GM18870 (cell line): Measurements from ENCODE around the gene SCUBE2.

ENCODE experiments used
- ATAC-seq: cut with Tn5 transposase; IDR thresholded peaks from one replicate; pipeline ENCODE4 v1.9.1; 2021; ENCODE audit warnings: moderate library complexity; ENCODE audit not compliant: unreplicated experiment

Gene SCUBE2

GRCh38 chr11:9076046-9076445, 15.4 kb downstream of the SCUBE2 start:
- ATAC-seq, result no peak

GRCh38 chr11:9075556-9075955, 15.8 kb downstream of the SCUBE2 start:
- ATAC-seq, result no peak

DNA sequence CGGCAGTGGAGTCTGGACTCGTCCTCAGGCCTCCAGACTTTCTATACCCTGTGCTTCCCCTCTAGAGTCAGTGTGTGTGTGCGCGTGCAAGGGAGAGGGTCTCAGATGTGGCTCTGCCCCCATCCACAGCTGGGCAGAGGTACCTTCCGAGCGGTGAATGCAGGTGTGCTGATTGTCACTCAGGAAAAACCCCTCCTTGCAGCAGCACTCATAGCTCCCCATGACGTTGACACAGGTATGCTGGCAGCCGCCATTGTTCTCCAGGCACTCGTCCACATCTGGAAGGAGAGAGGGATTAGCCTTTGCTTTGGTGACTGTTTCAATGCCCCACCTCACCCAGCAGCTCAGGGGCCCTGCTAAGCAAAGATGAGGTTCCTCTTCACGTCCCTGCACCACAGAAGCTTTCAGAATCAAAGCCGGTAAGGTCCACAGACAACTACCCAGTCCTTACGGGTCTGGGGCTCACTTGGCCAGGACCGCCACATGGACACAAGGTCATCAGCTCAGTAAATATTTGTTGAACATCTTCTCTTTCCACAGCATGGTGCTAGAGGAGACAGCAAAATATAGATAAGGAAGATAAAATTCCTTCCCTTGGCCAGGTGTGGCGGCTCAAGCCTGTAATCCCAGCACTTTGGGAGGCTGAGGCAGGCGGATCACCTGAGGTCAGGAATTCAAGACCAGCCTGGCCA, 16.9 kb downstream of the SCUBE2 start:
- ATAC-seq, result no peak

DNA sequence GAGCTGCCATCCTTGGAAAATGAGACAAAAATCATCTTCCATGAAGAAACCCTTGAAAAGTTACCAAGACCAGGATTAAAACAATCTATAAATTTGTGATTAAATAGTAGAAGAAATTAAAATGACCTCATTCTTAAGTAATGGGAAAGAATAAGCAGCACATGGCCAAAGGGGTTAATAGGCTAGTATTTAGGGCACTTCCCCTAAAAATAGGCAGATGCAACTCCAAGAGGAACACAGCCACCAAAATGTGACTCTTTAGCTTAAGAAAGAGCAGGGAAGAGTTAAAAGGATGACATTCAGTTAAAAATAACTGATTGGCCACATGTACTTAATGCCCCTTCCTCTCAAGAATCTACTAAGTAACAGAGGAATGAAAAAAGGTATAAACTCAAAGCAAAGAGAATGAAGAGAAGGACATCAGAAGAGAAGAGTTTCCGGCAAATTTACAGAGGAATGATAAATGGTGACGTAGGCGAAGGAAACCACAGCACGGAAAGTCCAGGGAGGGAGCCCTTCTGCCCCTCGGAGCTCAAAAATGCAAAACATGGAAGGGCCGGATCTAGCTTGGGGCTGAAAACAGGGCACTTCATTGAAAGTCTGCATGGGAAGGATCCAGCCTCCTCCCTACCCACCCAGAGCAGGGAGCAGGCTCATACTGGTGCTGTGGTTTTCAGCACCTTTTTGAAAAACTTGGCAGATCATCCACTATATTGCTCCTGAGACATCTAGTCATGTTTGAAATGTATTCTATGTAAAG, 17.8 kb downstream of the SCUBE2 start:
- ATAC-seq, result no peak

- no peak for ATAC-seq
Measured at GRCh38 chr11:9072626-9073176, 18.7 kb downstream of the SCUBE2 start.

GRCh38 chr11:9071692-9072091, 19.7 kb downstream of the SCUBE2 start:
- ATAC-seq, result no peak

DNA sequence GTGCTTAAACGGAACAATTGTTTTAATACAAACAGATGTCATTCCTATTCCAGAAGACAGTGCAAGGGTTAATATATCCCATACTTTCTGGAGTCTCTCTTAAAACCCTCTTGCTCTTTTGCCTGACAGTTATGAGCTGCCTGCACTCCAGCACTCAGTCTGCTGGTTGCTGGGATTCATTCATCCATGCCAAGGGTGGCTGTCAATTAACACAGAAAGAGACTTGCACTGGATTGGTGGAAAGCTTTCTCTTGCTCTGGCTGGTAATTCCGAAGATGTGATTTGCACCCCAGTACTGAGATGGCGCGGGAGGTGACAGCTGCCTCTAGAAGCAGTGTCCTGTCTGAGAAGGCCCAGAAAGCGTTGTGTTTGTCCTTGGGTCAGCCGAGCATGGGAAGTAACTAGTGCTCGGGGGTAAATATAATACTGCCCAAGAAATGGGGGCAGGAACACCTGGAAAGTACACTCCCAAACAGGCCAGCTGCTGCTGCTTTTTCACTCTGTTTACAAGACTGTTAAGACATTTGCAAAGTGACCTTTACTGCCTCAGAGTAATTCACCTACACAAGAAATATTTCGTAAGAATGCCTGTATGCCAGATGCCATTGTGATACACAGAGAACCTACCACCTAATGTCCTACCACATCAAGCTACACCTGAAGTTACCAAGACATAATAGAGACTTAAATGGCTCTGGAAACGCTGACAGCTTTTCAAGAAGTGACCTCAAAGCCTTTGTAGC, 20.5 kb downstream of the SCUBE2 start:
- no peak for ATAC-seq

DNA sequence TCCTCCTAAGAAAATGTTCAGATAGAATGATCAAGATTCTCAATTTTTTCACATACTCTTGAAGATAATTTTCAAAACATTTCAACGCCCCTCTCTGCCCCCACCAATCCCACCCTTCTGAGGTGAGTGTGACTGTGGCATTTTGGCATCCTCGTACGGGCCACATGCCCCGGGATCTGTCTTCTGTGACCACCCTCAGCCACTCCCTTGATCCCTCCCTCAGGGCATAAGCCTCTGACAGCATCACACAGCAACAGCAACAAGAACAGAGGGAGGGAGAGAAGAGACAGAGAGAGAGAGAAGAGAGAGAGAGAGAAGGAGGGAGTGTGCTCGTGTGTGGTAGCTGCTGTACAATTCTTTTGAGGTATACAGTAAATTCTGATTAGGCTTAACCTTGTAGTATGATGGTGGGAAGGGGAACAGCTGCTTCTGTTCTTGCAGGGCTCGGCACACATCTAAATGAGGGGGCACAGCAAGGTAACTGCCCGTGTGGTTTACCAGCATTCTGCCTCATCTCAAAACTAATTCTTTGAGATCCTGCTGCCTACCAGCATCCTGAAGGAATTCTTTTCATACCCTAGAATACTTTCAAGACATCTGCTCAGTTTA, 21.4 kb downstream of the SCUBE2 start:
- no peak for ATAC-seq

- ATAC-seq, result no peak
Measured at GRCh38 chr11:9069256-9069655, 22.1 kb downstream of the SCUBE2 start.

DNA sequence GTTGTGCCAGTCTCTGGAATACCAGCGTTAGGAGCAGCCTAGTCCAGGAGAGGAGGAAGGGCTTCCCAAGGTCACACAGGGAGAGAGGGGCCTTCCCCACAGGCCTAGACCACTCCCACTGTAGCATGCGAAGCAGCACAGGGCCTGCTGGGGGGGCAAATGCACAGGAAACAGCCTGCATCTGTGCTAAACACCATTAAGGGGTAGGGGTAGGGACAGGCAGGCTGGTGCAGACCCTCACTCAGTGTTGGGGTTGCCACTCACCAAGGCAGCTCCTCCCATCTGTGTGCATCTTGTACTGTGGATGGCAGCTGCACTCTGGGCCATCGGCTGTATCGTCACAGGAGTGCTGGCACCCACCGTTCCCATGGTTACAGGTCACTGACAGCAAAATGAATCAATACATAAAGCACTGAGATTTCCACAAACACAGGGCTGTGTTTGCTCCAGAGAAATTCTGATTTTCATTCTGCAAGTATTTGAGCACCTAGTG, 24.9 kb downstream of the SCUBE2 start:
- no peak for ATAC-seq

- ATAC-seq, result no peak
Measured at GRCh38 chr11:9065607-9066432, 25.6 kb downstream of the SCUBE2 start.

DNA sequence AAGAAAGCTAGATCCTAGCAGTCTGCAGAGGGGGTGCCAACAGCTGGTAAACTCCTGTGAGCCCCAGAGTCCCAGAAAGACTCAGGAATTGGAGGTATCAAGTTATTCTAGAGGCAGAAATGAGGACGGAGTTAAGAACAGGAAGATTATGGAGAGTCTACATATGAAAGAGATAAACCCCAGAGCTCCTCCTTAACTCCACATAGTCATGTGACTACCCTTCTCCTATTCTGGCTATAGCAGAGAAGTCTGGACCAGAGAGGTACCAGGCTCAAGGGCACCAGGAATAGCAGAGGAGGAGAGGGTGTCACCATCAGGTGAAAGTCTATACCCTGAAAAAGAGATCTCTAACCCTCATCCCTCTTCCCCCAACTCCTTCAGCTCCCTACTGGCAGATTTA, 29.6 kb downstream of the SCUBE2 start:
- no peak for ATAC-seq

DNA sequence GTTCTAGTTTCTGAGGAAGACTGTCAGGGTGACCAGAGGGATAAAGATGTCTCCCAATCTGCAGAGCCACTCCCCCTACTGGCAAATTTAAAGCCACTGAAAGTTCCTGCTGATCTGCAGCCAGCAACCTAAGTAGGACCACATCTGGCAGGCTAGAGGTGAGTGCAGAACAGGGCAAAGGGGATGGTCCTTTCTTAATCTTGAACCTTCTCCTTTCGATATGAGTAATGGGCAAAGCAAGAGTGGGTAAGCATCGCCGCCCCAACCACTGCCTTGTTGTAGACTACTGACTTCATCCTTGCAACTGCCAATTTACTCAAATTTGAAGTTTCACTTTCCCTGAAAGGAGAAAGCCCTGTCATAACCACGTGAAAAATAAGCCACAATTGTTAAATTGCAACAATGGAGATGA, 30.7 kb downstream of the SCUBE2 start:
- ATAC-seq, result peak; percentile 99

DNA sequence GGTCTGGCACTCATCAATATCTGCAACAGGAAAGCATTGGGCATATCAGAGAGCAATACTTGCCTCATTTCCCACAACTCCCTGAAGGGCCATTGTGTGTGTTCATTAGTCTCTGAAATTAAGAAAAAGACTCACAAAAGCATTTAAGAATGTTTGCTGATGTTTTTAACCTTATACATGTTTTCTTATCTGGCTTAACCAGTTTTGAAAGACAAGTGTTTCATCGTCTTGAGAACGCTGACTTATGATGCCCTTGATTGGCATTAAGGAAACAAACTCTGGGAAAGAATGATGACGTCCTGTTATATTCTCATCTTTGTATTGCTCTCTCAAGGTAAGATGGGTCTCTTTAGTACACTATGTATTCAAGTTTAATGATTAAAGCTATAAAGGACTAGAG, 32.0 kb downstream of the SCUBE2 start:
- ATAC-seq, result no peak

GRCh38 chr11:9057888-9058287, 33.5 kb downstream of the SCUBE2 start:
- no peak for ATAC-seq

GRCh38 chr11:9057007-9057406, 34.4 kb downstream of the SCUBE2 start:
- ATAC-seq, result no peak

DNA sequence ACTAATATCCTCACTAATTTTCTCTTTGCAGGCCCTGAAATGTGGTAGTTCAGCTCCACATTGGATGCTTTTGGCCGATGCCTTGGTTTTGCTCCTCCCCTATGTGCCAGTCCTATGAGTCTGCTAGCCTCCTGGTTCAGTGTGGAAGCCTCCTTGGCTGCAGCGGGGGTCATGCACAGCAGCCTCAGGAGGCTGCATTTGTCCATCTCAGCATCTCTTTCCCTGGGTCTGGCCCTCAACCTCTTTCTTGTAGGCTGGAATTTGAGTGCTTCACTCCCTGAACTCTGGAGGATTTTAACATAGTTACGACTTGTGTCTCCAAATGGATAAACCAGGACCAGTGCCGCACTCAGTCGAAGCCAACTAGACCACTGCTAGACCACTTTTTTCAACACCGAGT, 34.9 kb downstream of the SCUBE2 start:
- no peak for ATAC-seq

GRCh38 chr11:9053316-9054035, 37.9 kb downstream of the SCUBE2 start:
- no peak for ATAC-seq

GRCh38 chr11:9052316-9052715, 39.1 kb downstream of the SCUBE2 start:
- ATAC-seq, result no peak
